NK-92 (cell line): Measurements from ENCODE around the gene FBXL7.

Experiments used
- DNase-seq: peaks from one replicate; lab custom pipeline; 2025; ENCODE audit not compliant: unreplicated experiment; lab: John Stamatoyannopoulos, UW

FBXL7 gene

DNA sequence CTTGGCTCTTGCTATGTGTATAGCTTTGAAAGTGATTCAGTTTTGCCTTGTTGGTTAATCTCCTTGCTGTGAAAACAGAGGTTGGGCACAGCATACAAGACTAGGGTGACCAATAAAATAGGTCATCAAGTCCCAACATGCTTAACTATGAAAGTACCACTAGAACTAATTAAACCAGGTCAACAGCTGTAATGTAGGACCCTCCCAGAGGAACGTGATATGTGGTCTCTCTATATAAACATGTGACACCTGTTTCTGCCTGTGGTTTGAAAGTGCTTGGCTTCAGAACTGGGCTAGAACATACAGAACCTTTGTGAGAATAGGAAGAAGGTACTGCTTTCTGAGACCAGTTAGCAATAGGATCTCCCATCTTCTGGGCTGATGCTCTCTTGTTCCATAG, 297.1 kb downstream of the FBXL7 start:
- no peak for DNase-seq

- DNase-seq: no peak
These were observed 298.0 kb downstream of the FBXL7 start for GRCh38 chr5:15798006-15798405.

DNA sequence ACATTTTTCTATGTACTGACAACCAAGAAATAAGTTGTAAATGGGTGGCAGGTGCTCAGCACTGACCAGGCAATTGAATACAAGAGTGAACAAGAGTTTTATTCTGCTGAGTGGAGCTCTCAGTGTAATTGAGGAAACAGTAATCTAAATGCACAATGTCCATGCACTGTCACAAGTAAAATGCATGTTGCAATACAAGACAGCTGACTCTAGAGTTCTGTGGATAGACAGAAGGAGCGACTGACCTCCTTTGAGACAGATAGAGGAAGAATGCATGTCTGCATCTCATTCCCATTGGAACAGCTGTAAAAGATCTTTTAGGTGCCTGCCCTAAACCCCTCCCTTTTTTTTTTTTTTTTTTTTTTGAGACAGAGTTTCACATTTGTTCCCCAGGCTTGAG, 299.0 kb downstream of the FBXL7 start:
- DNase-seq: no peak

GRCh38 chr5:15799612-15800011, 299.6 kb downstream of the FBXL7 start:
- DNase-seq: no peak

DNA sequence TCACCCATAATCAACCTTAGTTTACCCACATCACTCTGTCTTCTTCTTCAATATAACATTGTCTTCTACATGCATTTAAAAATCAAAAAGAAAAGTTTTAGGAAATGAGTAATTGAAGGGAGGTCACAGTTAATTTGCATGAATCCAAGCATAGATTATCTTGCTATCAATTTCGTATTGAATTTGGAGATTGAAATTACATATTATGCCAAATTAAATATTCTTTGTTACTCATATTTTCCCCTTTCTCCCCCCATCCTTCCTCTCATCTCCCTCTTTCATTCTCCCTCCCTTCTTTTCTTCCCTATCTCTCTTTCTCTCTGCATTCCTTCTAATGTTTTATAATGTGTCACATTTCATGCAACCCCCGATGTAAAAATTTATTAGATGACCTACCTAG, 303.3 kb downstream of the FBXL7 start:
- DNase-seq: no peak

DNA sequence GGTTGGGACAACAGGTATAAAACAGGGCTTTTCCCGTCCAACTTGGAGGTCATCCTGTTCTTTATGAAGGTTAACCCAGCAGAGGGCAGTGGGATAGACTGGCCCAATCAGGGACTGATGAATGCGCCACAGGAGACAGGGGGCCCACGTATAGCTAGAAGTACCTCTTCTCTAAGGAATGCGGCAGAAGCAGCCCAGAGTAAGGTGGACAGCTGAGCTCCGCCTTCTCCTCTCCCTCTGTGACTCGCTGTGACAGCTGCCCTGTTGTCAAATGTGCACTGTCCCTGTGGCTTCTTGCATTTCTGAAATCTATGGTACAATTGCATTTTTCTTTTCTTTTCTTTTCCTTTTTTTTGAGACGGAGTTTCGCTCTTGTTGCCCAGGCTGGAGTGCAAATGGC, 306.6 kb downstream of the FBXL7 start:
- DNase-seq: no peak

GRCh38 chr5:15807248-15807647, 307.3 kb downstream of the FBXL7 start:
- no peak for DNase-seq

DNA sequence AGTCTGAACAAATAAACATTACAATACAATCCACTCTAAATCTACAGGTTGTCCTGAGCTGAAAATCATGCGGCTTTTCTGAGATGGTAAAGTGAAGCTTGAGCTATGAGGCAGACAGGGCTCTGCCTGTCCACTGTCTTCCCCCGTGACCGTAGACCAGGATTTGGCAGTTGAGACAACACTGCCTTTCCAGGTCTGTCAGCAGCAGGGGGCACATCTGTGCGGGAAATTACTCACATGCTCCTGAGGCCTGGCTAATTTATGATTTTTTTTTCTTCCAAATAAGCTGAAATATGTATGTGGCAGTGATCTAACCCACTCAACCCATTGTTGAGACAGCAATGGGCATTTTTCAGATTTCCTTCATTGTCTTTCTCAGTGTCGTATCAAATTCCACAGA, 307.9 kb downstream of the FBXL7 start:
- no peak for DNase-seq

DNA sequence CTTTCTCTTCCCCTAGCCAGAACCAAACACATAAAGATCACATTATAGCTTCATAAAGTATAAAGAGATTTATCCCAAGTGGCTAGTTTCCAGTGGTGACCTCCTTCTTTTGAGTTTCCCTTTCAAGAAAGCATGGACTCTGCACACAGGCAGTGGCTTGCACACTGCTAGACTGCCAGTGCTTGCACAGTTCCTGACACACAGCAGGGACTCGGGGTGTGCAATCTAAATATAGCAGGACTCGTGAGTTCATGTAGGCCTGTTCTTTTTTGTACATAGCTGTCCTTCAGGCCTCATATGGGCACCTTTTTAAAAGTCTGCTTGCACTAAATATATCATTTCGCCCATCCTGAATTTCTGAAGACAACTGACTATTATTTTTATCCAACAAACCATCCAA, 308.6 kb downstream of the FBXL7 start:
- no peak for DNase-seq

DNA sequence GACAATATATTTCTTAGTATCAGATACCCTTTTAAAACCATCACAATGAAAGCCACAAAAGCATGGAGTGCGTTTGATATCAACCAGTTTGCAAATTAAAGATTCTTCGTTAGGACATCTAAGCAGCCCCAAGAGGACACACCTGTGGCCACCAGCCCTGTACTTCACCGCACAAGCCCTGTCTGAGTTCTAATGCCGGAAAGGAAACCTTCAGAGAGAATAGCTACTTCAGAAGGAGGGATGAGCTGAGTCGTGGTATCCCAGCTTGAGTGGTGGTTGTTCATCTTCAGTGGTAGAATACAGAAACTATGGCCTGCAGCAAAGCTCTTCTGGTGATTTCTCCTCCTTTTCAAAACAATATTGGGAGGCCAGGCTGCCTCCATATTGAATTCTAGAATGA, 319.6 kb downstream of the FBXL7 start:
- no peak for DNase-seq

GRCh38 chr5:15821506-15821905, 321.5 kb downstream of the FBXL7 start:
- DNase-seq: no peak

GRCh38 chr5:15823398-15823797, 323.4 kb downstream of the FBXL7 start:
- DNase-seq: no peak

DNA sequence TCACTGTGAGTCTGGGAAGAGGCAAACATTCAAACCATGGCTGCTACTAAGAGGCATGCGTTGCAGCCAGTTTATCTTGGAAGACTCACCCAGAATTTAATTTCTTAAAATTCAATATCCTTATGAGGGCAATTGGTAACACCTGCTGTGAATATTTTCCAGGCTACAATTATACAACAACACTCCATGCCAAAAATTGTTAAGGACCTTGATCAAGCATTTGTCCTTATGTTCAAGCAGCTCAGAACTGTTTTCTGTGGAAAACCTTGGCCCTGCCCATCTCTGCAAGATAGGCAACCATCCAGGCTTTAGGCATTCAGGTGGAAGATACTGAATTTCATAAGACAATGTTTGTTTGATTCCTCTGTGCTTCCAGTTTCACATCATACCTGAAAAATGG, 327.8 kb downstream of the FBXL7 start:
- DNase-seq: no peak

DNA sequence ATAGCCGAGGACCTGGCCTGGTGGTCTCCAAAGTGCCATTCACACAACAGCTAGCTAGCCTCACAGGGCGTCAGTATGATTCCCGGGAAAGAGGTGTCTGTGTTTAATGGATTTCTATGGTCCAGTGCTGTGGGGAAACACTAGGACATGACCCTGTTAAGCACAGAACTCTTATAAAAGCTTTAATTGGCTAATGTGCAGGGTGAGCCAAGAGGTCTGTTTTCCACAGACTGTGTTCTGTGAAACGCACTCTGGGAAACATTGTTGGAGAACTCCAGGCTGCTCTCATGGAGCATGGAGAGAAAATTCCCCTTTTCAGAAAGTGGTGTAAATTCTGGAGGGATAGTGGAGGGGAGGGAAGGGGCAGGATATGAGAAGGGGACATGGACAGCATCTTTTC, 331.4 kb downstream of the FBXL7 start:
- DNase-seq: no peak

GRCh38 chr5:15833365-15833764, 333.4 kb downstream of the FBXL7 start:
- no peak for DNase-seq

DNA sequence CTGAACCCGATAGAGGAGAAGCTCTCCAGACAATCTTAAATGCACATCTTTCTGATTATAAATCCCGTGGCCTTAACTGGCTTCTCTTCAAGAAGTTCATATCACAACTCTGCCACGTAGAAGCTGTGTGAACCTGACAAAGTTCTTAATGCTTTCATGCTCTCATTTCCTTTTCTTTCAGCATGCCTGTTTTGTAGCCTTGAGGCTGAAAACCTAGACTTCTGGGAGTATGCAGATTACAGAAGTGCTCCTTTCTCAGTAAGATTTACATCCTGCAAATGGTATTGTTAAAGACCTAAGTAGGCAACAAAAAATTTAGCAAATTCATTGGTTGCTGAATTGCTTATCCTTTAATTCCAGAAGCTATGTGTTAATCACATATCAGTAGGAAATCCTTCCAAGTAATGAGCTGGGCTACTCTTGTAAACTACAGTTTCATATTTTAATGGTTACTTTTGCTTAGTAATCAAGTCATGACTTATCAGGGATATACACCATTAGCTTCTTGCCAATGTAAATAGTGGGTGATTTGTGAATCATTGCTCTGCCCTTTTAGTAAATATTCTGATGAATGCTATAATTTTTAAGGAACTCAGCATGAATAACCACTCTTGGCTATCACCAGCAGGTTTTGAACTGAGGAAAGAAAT, 334.7 kb downstream of the FBXL7 start:
- no peak for DNase-seq

- no peak for DNase-seq
These were observed 335.5 kb downstream of the FBXL7 start for GRCh38 chr5:15835514-15835913.

- DNase-seq: no peak
These were observed 337.7 kb downstream of the FBXL7 start for GRCh38 chr5:15837551-15838289.

GRCh38 chr5:15844253-15844652, 344.3 kb downstream of the FBXL7 start:
- no peak for DNase-seq

- no peak for DNase-seq
These were observed 344.9 kb downstream of the FBXL7 start for GRCh38 chr5:15844871-15845270.

DNA sequence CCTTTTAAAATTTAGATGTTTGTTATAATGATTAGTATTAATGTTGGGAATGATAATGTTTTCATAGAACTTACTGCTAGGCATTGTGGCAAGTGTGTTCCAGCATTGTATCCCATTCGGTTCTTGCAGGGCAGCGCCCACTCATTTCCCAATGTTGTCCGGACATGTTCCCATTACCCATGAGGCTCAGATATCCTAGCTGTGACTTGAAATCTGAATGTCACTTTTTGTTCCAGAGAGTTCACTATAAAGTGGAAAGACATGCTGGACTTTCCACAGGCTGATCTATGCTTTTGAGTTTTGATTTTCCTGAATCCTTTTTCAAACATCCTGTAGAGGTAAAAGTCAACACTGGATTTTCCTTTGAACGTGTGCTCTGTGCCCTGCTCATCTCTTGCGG, 350.6 kb downstream of the FBXL7 start:
- no peak for DNase-seq

GRCh38 chr5:15850939-15851341, 351.0 kb downstream of the FBXL7 start:
- DNase-seq: no peak

DNA sequence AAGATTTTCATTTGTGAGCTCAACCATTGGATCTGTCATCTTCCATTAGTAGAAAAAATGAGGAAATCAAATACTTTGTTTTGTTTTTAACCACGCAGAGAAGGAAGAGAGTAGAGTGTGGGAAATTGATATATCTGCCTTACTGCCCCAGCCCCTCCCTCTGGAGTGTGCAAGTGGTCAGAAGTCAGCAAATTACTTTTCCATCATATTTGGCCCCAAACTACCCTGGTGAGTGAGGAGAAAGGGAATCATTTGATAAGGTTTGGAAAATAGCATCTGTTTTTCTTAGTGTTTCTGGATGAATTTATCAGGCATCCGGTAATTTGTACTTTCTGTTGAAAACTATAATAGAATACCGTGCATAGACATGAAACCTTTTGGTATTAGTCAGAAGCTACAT, 352.2 kb downstream of the FBXL7 start:
- DNase-seq: no peak
